Measurements from ENCODE around the gene LAMC2.
"Not testable (repeated sequence)": the region's sequence is repeated elsewhere in the genome, so short reads cannot be mapped to it uniquely, and the experiment has no call there.

LAMC2 gene

DNA sequence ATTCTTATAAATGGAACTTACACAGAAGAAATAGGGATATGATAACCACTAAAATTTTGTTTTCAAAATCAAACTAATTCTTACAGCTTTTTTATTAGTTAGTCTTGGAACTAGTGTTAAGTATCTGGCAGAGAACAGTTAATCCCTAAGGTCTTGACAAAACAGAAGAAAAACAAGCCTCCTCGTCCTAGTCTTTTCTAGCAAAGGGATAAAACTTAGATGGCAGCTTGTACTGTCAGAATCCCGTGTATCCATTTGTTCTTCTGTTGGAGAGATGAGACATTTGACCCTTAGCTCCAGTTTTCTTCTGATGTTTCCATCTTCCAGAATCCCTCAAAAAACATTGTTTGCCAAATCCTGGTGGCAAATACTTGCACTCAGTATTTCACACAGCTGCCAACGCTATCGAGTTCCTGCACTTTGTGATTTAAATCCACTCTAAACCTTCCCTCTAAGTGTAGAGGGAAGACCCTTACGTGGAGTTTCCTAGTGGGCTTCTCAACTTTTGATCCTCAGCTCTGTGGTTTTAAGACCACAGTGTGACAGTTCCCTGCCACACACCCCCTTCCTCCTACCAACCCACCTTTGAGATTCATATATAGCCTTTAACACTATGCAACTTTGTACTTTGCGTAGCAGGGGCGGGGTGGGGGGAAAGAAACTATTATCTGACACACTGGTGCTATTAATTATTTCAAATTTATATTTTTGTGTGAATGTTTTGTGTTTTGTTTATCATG is 42.3 kb upstream of the LAMC2 start:
- TF ChIP-seq, protein P1, sequence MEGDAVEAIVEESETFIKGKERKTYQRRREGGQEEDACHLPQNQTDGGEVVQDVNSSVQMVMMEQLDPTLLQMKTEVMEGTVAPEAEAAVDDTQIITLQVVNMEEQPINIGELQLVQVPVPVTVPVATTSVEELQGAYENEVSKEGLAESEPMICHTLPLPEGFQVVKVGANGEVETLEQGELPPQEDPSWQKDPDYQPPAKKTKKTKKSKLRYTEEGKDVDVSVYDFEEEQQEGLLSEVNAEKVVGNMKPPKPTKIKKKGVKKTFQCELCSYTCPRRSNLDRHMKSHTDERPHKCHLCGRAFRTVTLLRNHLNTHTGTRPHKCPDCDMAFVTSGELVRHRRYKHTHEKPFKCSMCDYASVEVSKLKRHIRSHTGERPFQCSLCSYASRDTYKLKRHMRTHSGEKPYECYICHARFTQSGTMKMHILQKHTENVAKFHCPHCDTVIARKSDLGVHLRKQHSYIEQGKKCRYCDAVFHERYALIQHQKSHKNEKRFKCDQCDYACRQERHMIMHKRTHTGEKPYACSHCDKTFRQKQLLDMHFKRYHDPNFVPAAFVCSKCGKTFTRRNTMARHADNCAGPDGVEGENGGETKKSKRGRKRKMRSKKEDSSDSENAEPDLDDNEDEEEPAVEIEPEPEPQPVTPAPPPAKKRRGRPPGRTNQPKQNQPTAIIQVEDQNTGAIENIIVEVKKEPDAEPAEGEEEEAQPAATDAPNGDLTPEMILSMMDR (conservative IDR thresholded peaks at IDR 0.05; ENCODE audit: low read depth): no peak
- CTCF ChIA-PET: no interaction called here
- DNase-seq (ENCODE audit: low spot score): no peak
- H3K27ac ChIP-seq: no peak overlapping the region
- POLR2A ChIA-PET (ENCODE audit: low non-redundant PET): no interaction called here

DNA sequence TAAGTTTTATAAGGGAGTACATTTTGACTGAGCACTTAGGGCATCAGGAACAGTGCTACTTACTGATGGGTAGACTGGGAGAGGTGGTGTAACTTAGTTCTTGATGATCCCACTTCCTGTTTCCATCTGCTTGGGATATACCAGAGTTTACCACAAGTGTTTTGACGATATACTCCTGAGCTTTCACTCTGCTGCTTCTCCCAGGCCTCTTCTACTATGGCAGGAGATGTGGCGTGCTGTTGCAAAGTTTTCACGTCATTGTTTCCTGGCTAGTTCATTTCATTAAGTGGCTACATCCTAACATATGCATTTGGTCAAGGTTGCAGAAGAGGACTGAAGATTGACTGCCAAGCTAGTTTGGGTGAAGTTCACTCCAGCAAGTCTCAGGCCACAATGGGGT is 41.3 kb upstream of the LAMC2 start:
- H3K27ac ChIP-seq: no peak overlapping the region
- ChIA-PET CTCF (interaction anchor here (0.6 to 1.5 kb wide), 2 partner anchors 41 to 119 kb away, joined by 3 read pairs; partner anchors contain the start of gene LAMC2), POLR2A (ENCODE audit: low non-redundant PET) (no interaction called here)
- no peak for DNase-seq (ENCODE audit: low spot score)
- TF ChIP-seq, protein P1 (conservative IDR thresholded peaks at IDR 0.05; ENCODE audit: low read depth): no peak

DNA sequence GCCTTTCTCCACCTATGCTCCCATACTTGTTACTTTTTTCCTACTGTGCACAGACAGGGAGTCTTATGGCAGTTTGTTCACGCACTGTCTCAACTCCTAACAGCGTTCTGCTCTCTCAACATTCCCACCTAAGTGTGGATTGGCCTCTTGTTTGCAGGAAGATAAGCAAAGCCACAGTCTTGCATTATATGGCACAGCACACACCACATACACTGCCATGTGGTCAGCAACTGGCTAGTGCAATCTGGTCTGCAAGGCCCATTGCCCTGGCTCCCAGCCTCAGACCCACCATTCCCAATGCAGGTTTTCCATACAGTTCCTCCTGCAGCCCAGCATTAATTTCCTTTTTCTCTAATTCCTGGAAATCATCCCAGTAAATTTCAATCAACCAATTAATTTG is 38.3 kb upstream of the LAMC2 start:
- POLR2A ChIA-PET (ENCODE audit: low non-redundant PET): no interaction called here
- H3K27ac ChIP-seq: peak overlapping the region; percentile 64
- CTCF ChIA-PET: no interaction called here
- no peak for DNase-seq (ENCODE audit: low spot score)
- TF ChIP-seq, protein P1 (conservative IDR thresholded peaks at IDR 0.05; ENCODE audit: low read depth): no peak

DNA sequence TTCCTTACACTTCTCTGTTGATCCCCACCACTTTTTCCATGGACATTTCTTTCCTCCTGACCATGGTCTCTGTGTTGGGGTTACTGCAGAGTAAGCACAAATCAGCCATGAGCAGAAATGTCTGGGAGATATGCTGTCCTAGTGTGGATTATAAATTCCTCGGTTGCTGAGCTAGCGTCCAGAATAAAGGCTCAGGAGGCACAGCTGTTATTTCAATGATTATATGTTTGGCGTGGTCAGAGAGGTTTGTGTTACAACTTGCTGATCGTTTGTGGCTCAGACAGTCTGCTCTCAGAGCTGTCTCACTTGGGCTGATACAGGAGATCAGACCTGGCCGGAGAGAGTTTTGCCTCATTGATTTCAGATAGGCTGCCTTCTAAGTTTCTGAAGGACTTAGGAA is 37.5 kb upstream of the LAMC2 start:
- peak overlapping the region; percentile 66; the same call in 1 of the 2 replicates for H3K27ac ChIP-seq
- CTCF ChIA-PET: interaction anchor here (0.6 kb wide), 1 partner anchor 307 kb away, joined by 5 read pairs; no protein-coding TSS in a partner anchor
- POLR2A ChIA-PET (ENCODE audit: low non-redundant PET): interaction anchor here (0.8 kb wide), 1 partner anchor 13 kb away, joined by 15 read pairs; no protein-coding TSS in a partner anchor
- peak; percentile 21 for DNase-seq (ENCODE audit: low spot score)
- TF ChIP-seq, protein P1 (conservative IDR thresholded peaks at IDR 0.05; ENCODE audit: low read depth): no peak

DNA sequence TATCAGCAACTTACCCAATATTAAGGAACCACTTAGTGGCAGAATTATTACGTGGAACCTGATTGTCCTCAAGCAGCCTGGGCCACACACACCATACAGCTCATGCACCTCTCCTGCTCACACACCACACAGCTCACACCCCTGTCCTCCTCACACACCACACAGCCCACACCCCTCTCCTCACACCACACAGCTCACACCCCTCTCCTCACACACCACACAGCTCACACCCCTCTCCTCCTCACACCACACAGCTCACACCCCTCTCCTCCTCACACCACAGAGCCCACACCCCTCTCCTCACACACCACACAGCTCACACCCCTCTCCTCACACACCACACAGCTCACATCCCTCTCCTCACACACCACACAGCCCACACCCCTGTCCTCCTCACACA is 36.8 kb upstream of the LAMC2 start:
- POLR2A ChIA-PET (ENCODE audit: low non-redundant PET): interaction anchor here (0.8 kb wide), 1 partner anchor 14 kb away, joined by 15 read pairs; no protein-coding TSS in a partner anchor
- TF ChIP-seq, protein P1 (conservative IDR thresholded peaks at IDR 0.05; ENCODE audit: low read depth): no peak
- no peak for DNase-seq (ENCODE audit: low spot score)
- H3K27ac ChIP-seq: peak overlapping the region; percentile 66
- CTCF ChIA-PET: interaction anchor here (0.6 to 0.7 kb wide), 2 partner anchors 176 to 308 kb away, joined by 3 to 5 read pairs; no protein-coding TSS in a partner anchor

DNA sequence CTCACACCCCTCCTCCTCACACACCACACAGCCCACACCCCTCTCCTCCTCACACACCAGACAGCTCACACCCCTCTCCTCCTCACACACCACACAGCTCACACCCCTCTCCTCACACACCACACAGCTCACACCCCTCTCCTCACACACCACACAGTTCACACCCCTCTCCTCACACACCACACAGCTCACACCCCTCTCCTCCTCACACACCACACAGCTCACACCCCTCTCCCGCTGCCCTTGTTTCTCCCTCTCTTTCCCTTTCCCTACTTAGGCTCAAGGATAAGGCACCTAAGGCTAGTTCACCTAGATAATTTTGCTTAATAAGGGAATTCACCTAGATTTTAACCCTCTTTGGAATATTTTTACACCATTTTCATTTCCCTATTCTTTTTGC is 36.0 kb upstream of the LAMC2 start:
- CTCF ChIA-PET: interaction anchor here (0.7 kb wide), 1 partner anchor 177 kb away, joined by 3 read pairs; no protein-coding TSS in a partner anchor
- DNase-seq (ENCODE audit: low spot score); POLR2A ChIA-PET (ENCODE audit: low non-redundant PET): not testable (repeated sequence)
- H3K27ac ChIP-seq: peak overlapping the region; percentile 44; the same call in 1 of the 2 replicates

DNA sequence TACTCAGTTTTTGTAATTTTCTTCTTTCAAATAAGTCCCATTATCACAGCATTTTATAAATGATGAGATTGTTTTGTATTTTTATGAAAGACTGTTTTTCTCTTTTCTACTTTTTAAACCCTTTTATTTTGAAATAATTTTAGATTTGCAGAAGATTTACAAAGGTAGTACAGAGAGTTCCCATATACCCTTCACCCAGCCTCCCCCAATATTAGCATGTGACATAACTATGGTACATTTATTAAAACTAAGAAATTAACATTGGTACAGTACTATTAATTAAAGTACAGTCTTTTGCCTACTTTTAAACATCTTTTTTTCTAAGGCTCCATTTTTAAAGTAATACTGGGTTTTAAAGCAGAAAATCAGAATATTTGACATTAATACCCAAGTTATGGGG is 35.6 kb upstream of the LAMC2 start:
- TF ChIP-seq, protein P1 (conservative IDR thresholded peaks at IDR 0.05; ENCODE audit: low read depth): no peak

More for the DNA sequence above, 35.6 kb upstream of the LAMC2 start:
- POLR2A ChIA-PET (ENCODE audit: low non-redundant PET): no interaction called here
- CTCF ChIA-PET: no interaction called here
- DNase-seq (ENCODE audit: low spot score): no peak
- peak overlapping the region; percentile 44; the same call in 1 of the 2 replicates for H3K27ac ChIP-seq
